Loucy (cell line): ENCODE measurements around the gene CLN5.

Experiments
- EZH2phosphoT487 ChIP-seq: fragments of 200-600 bp; IDR thresholded peaks from 2 replicates; pipeline ENCODE4 v1.6.1; 2018; ENCODE audit warnings: antibody characterized with exemption, mild to moderate bottlenecking, moderate library complexity, borderline replicate concordance
- TF ChIP-seq, protein P1 (sequence below): fragments of 200-600 bp; sonication (generic); conservative IDR thresholded peaks from 2 replicates; pipeline ENCODE4 v1.5.1; 2014; ENCODE audit warnings: mild to moderate bottlenecking, antibody characterized with exemption, low read length

DNA sequence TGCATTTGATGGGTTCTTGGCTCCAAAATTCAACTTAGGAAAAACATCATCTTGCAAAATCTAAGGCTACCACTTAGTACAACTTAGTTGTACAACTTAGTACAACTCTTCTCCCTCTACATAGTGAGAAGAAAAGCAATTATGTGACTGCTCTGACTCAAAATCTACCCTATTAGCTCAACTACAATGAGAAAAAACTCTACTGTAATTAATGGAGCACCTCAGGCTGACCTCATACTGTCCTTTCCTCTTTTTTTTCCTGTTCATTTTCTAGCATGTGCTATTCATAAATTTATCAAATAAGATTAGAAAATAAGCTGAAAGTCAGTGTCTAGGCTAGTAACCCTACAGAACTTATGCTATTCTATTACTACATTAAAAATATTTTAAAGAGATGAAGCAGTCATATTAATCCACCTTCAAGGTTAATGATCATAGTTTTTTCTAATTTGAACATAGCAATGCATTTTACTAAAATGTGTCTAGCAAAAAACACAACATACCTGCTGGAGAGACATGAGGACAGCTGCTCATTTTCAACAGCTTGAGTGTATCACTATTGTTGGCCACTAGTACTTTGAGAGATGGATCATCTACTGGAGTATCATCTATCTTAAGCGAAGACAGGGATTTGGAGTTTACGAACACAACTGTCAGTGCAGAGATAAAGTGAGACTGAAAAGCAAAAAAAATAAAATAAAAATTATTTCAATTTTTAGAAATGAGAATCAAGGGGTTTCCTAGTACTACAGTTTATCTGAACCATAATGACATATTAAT lies 23.2 kb downstream of the CLN5 start:
- TF ChIP-seq, protein P1, sequence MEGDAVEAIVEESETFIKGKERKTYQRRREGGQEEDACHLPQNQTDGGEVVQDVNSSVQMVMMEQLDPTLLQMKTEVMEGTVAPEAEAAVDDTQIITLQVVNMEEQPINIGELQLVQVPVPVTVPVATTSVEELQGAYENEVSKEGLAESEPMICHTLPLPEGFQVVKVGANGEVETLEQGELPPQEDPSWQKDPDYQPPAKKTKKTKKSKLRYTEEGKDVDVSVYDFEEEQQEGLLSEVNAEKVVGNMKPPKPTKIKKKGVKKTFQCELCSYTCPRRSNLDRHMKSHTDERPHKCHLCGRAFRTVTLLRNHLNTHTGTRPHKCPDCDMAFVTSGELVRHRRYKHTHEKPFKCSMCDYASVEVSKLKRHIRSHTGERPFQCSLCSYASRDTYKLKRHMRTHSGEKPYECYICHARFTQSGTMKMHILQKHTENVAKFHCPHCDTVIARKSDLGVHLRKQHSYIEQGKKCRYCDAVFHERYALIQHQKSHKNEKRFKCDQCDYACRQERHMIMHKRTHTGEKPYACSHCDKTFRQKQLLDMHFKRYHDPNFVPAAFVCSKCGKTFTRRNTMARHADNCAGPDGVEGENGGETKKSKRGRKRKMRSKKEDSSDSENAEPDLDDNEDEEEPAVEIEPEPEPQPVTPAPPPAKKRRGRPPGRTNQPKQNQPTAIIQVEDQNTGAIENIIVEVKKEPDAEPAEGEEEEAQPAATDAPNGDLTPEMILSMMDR: no peak
- no peak for TF ChIP-seq EZH2phosphoT487
